Measurements from ENCODE around the gene CUTA.

CUTA gene

GRCh38 chr6:33437666-33438065, 19.8 kb upstream of the CUTA start:
- DNase-seq (ENCODE audit: extremely low spot score): no peak
- POLR2A ChIA-PET: interaction anchor here (1.5 kb wide), 1 partner anchor 17 kb away, joined by 5 read pairs; the partner anchor contains the start of gene ZBTB9
- TF ChIP-seq FOXM1 (IDR thresholded peaks at IDR 0.05; ENCODE audit: borderline replicate concordance) (no peak), HDGF (IDR thresholded peaks at IDR 0.05; ENCODE audit: borderline replicate concordance) (no peak), SUZ12 (IDR thresholded peaks at IDR 0.05) (no peak), SP1 (IDR thresholded peaks at IDR 0.05) (no peak), CTBP1 (IDR thresholded peaks at IDR 0.05; ENCODE audit: borderline replicate concordance) (no peak), ARNT (IDR thresholded peaks at IDR 0.05) (no peak), LEF1 (IDR thresholded peaks at IDR 0.05; ENCODE audit: borderline replicate concordance) (no peak), NFRKB (IDR thresholded peaks at IDR 0.05) (no peak), L3MBTL2 (conservative IDR thresholded peaks at IDR 0.05) (no peak), ZNF384 (IDR thresholded peaks at IDR 0.05) (no peak), FOXK2 (IDR thresholded peaks at IDR 0.05) (no peak), FOXA1 (IDR thresholded peaks at IDR 0.05) (no peak), PKNOX1 (IDR thresholded peaks at IDR 0.05) (no peak), ELF4 (IDR thresholded peaks at IDR 0.05) (no peak)
- CTCF ChIA-PET: no interaction called here

- ChIA-PET POLR2A (interaction anchor here (1.7 kb wide), 1 partner anchor 9 kb away, joined by 4 read pairs; no protein-coding TSS in a partner anchor), CTCF (no interaction called here)
- TF ChIP-seq ARNT (IDR thresholded peaks at IDR 0.05) (no peak), BHLHE40 (IDR thresholded peaks at IDR 0.05; ENCODE audit: borderline replicate concordance) (no peak), ZNF384 (IDR thresholded peaks at IDR 0.05) (no peak), FOXA1 (IDR thresholded peaks at IDR 0.05) (no peak), FOXM1 (IDR thresholded peaks at IDR 0.05; ENCODE audit: borderline replicate concordance) (no peak), HDGF (IDR thresholded peaks at IDR 0.05; ENCODE audit: borderline replicate concordance) (no peak), SUZ12 (IDR thresholded peaks at IDR 0.05) (no peak), FOXK2 (IDR thresholded peaks at IDR 0.05) (no peak), SP1 (IDR thresholded peaks at IDR 0.05) (no peak), PKNOX1 (IDR thresholded peaks at IDR 0.05) (no peak), TARDBP (IDR thresholded peaks at IDR 0.05) (no peak), CTBP1 (IDR thresholded peaks at IDR 0.05; ENCODE audit: borderline replicate concordance) (no peak), L3MBTL2 (conservative IDR thresholded peaks at IDR 0.05) (no peak)
- DNase-seq (ENCODE audit: extremely low spot score): no peak
Observed at GRCh38 chr6:33434961-33435360, 17.1 kb upstream of the CUTA start.

GRCh38 chr6:33433544-33434191, 15.8 kb upstream of the CUTA start:
- ChIA-PET POLR2A (interaction anchor here (1.5 to 1.7 kb wide), 2 partner anchors 8 to 20 kb away, joined by 4 to 8 read pairs; partner anchors contain the start of gene ZBTB9), CTCF (interaction anchor here (0.6 to 1.5 kb wide), 2 partner anchors 15 to 462 kb away, joined by 3 to 4 read pairs; partner anchors contain the start of gene CUTA)
- DNase-seq (ENCODE audit: extremely low spot score): no peak
- TF ChIP-seq ELF4 (IDR thresholded peaks at IDR 0.05): no peak
- no peak for TF ChIP-seq SP1 (IDR thresholded peaks at IDR 0.05)

GRCh38 chr6:33433001-33433543, 15.2 kb upstream of the CUTA start:
- DNase-seq (ENCODE audit: extremely low spot score): no peak
- TF ChIP-seq HDGF (IDR thresholded peaks at IDR 0.05; ENCODE audit: borderline replicate concordance): no peak
- no peak for TF ChIP-seq ARNT (IDR thresholded peaks at IDR 0.05)
- TF ChIP-seq FOXK2 (IDR thresholded peaks at IDR 0.05): no peak
- TF ChIP-seq CTBP1 (IDR thresholded peaks at IDR 0.05; ENCODE audit: borderline replicate concordance): no peak
- no peak for TF ChIP-seq L3MBTL2 (conservative IDR thresholded peaks at IDR 0.05)
- TF ChIP-seq TARDBP (IDR thresholded peaks at IDR 0.05): no peak
- no peak for TF ChIP-seq ZNF384 (IDR thresholded peaks at IDR 0.05)
- no peak for TF ChIP-seq BHLHE40 (IDR thresholded peaks at IDR 0.05; ENCODE audit: borderline replicate concordance)
- TF ChIP-seq SUZ12 (IDR thresholded peaks at IDR 0.05): no peak
- TF ChIP-seq PKNOX1 (IDR thresholded peaks at IDR 0.05): no peak
- no peak for TF ChIP-seq NFRKB (IDR thresholded peaks at IDR 0.05)
- TF ChIP-seq SP1 (IDR thresholded peaks at IDR 0.05): no peak
- TF ChIP-seq FOXA1 (IDR thresholded peaks at IDR 0.05): no peak
- TF ChIP-seq FOXM1 (IDR thresholded peaks at IDR 0.05; ENCODE audit: borderline replicate concordance): no peak
- POLR2A ChIA-PET: interaction anchor here (0.6 to 1.5 kb wide), 2 partner anchors 21 to 138 kb away, joined by 3 to 8 read pairs; partner anchors contain the start of gene ZBTB9
- CTCF ChIA-PET: interaction anchor here (1.5 kb wide), 1 partner anchor 15 kb away, joined by 4 read pairs; the partner anchor contains the start of gene CUTA

- ChIA-PET POLR2A (interaction anchor here (0.6 to 1.5 kb wide), 2 partner anchors 22 to 138 kb away, joined by 3 to 8 read pairs; partner anchors contain the start of gene ZBTB9), CTCF (no interaction called here)
- TF ChIP-seq SP1 (IDR thresholded peaks at IDR 0.05) (no peak), HDGF (IDR thresholded peaks at IDR 0.05; ENCODE audit: borderline replicate concordance) (no peak), SUZ12 (IDR thresholded peaks at IDR 0.05) (no peak), NFRKB (IDR thresholded peaks at IDR 0.05) (no peak), BHLHE40 (IDR thresholded peaks at IDR 0.05; ENCODE audit: borderline replicate concordance) (no peak), TARDBP (IDR thresholded peaks at IDR 0.05) (no peak)
- DNase-seq (ENCODE audit: extremely low spot score): no peak
Observed at GRCh38 chr6:33432546-33432945, 14.6 kb upstream of the CUTA start.

All from HEK293T (cell line).